GM12873 (cell line): Measurements from ENCODE around the gene GPR108.

Experiments used
- CTCF ChIP-seq: IDR thresholded peaks from 2 replicates; pipeline ENCODE4 v1.5.1; 2012; ENCODE audit warnings: low read depth, mild to moderate bottlenecking, moderate library complexity, low read length, control low read depth; ENCODE audit not compliant: insufficient read depth; ENCODE audit errors: missing control alignments

The GPR108 gene

GRCh38 chr19:6719540-6719861, 17.9 kb downstream of the GPR108 start:
- TF ChIP-seq CTCF, result no peak

DNA sequence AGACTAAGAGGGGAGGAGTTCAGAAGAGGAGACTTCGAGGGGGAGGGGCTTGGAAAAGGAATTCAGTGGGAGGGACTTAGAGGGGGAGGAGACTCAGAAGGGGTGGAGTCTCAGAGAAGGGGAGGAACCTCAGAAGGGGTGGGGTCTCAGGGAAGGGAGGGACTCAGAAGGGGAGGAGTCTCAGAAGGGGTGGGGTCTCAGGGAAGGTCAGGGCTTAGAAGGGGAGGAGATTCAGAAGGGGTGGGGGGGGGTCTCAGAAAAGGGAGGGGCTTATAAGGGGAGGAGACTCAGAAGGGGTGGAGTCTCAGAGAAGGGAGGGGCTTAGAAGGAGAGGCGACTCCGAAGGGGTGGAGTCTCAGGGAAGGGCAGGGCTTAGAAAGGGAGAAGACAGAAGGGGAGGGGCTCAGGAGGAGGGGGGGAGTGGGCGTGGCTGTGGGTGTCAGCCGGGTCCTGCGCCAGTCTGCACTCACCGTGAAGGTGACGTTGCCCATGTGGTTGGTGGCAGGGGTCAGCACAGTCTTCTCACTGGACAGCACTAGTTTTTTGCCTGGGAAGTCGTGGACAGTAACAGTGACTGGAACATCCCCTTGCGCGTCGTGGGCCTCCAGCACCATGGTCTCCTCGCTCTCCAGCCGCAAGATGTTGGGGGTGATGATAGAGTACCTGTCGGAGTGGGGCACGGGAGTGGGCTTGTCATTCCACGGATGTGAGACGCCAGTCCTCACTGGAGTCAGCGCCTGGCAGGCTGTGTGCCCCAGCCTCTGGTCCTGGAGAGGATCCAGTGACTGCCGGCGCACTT, 18.4 kb downstream of the GPR108 start:
- TF ChIP-seq CTCF, result no peak

DNA sequence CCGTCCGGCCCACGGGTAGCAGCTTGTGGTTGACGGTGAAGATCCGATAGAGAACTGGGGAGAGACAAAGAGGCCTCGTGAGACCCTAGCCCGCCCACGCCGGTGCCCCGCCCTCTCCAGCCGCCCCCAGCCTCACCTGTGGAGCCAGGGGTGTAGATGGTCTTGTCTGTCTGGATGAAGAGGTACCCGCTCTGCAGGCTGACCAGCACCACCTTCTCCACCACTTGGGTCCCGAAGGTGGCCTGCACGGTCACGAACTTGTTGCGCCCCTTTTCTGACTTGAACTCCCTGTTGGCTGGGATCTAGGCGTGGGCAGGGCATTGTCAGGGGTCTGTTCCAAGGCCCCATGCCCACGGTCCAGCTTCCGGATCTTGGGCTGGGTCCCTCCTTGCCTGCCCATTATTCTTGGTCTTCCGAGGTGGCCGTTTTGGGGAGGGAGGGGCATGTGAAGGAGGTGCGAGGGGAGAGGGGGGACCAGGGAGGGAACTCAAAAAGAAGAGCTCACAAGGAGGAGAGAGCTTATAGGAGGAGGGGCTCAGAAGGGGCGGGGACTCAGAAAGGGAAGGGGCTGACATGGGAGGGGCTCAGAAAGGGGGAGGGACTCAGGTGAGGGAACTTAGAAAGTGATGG, 19.2 kb downstream of the GPR108 start:
- TF ChIP-seq CTCF, result no peak

- no peak for TF ChIP-seq CTCF
Measured at GRCh38 chr19:6717441-6717971, 19.9 kb downstream of the GPR108 start.

DNA sequence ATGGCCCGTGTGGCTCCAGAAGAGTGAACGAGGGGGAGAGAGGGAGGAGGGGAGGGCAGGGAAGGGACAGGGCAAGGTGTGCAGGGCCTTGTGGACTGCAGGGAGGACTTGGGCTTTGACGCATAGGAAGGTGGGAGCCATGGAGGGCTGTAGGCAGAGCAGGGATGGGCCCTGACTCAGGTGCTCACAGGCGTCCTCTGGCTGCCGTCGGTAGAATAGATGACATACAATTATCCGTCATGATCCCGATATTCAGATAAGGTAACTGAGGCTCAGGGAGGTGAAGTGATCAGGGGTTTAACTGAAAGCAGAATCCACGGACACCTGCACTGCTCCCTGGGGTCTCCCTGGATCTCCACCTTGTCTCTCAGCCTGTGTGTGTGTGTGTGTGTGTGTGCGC, 20.3 kb downstream of the GPR108 start:
- peak; percentile 38 for TF ChIP-seq CTCF

DNA sequence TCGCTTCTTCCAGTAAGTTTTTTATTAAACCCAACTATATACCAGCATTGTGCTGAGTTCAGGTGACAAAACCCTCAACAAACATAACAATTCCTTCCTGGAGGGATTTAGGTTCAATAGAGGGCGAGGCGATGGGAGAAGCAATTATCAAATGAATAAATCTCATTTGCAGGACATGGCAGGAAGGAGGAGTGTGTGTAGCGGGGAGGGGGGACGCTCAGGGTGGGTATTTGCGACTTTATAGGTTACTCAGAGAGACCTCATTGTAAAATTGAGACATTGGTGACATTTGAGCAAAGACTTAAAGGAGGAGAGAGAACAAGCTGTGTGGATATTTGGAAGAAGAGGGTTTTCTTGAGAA, 20.8 kb downstream of the GPR108 start:
- TF ChIP-seq CTCF, result no peak

DNA sequence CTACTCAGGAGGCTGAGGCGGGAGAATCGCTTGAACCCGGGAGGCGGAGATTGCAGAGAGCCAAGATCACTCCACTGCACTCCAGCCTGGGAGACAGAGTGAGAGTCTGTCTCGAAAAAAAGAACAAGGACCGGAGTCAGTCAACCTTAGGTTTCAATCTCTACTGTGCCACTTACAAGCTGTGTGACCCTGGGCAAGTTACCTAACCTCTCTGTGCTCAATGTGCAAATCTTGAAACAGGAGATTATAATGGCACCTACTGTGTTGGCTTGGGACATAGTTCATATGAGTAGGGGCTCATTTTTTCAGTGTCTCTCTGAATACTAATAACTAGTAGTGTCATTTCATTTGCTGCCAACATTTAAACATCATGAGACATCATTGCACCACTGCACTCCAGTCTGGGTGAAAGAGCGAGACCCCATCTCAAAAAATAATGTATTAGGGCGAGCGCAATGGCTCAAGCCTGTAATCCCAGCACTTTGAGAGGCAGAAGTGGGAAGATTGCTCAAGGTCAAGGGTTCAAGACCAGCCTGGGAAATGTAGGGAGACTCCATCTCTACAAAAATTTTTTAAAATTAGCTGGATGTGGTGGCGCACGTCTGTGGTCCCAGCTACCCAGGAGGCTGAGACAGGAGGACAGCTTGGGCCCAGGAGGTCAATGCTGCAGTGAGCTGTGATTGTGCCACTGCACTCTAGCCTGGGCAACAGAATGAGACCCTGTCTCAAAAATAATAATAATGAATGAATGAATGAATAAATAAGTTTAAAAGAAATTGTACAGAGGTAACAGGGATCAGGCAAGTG, 22.4 kb downstream of the GPR108 start:
- TF ChIP-seq CTCF, result no peak
